GM06990 (cell line): ENCODE results near the gene ZNF830.

Source experiments
- DNase-seq: peaks from one replicate; pipeline ENCODE4 v3.0.0-alpha.2; 2011; ENCODE audit not compliant: insufficient read length; ENCODE audit errors: extremely low read depth
- H3K27me3 ChIP-seq: replicated peaks from 2 replicates; pipeline ENCODE4 v1.6.0; 2011; ENCODE audit warnings: low read length; ENCODE audit not compliant: control insufficient read depth, insufficient read depth
- H3K36me3 ChIP-seq: 2 replicates; pipeline ENCODE4 v1.5.1; 2011; ENCODE audit warnings: low read length; ENCODE audit not compliant: control insufficient read depth, insufficient read depth
- H3K4me3 ChIP-seq: replicated peaks from 2 replicates; pipeline ENCODE4 v1.5.1; 2011; ENCODE audit warnings: low read depth, mild to moderate bottlenecking, control low read depth, low read length
- CTCF ChIP-seq: IDR thresholded peaks from 2 replicates; pipeline ENCODE4 v1.5.1; 2011; ENCODE audit warnings: low read length, control low read depth, mild to moderate bottlenecking, inconsistent platforms; ENCODE audit not compliant: insufficient read depth, poor library complexity, severe bottlenecking

Gene ZNF830

DNA sequence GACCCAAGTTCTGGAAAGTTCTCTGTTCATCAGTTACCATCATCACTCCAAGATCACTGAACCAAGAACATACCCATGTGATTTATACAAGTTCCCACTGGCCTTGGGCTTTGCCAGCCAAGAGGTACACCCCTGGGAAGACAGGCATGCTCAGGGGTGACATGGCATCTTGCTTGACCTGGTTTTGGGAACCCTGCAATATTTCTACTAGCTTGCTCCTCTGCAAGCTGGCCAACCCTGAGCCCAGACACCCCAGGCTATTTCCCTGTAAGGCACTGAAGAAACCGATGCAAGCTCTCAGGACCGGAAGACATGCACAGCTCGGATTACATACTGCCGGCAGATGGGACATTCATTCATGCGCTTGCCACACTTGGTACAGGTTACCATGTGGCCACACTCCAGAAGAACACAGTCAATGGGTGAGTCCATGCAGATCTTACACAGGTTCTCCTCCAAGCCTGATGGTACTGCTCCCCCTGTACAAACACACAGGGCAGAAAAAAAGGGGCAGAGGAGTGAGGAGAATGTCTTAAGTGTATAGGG is 50.4 kb downstream of the ZNF830 start:
- no peak for TF ChIP-seq CTCF
- Histone ChIP-seq H3K36me3 (peaks cover 32% of the 10 kb centered on the region), H3K4me3 (no peak overlapping the region), H3K27me3 (no peaks in the 10 kb centered on the region)
- DNase-seq: no peak
